GM21526 (cell line): Measurements from ENCODE around the gene KMT2D.
A peak's percentile ranks its signal among the peaks of the same experiment; 100 is the strongest.

ENCODE experiments used
- ATAC-seq: cut with Tn5 transposase; IDR thresholded peaks from one replicate; pipeline ENCODE4 v1.9.1; 2021; ENCODE audit warnings: moderate library complexity; ENCODE audit not compliant: unreplicated experiment, low FRiP score

Gene KMT2D, protein sequence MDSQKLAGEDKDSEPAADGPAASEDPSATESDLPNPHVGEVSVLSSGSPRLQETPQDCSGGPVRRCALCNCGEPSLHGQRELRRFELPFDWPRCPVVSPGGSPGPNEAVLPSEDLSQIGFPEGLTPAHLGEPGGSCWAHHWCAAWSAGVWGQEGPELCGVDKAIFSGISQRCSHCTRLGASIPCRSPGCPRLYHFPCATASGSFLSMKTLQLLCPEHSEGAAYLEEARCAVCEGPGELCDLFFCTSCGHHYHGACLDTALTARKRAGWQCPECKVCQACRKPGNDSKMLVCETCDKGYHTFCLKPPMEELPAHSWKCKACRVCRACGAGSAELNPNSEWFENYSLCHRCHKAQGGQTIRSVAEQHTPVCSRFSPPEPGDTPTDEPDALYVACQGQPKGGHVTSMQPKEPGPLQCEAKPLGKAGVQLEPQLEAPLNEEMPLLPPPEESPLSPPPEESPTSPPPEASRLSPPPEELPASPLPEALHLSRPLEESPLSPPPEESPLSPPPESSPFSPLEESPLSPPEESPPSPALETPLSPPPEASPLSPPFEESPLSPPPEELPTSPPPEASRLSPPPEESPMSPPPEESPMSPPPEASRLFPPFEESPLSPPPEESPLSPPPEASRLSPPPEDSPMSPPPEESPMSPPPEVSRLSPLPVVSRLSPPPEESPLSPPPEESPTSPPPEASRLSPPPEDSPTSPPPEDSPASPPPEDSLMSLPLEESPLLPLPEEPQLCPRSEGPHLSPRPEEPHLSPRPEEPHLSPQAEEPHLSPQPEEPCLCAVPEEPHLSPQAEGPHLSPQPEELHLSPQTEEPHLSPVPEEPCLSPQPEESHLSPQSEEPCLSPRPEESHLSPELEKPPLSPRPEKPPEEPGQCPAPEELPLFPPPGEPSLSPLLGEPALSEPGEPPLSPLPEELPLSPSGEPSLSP (N-terminal part only)

DNA sequence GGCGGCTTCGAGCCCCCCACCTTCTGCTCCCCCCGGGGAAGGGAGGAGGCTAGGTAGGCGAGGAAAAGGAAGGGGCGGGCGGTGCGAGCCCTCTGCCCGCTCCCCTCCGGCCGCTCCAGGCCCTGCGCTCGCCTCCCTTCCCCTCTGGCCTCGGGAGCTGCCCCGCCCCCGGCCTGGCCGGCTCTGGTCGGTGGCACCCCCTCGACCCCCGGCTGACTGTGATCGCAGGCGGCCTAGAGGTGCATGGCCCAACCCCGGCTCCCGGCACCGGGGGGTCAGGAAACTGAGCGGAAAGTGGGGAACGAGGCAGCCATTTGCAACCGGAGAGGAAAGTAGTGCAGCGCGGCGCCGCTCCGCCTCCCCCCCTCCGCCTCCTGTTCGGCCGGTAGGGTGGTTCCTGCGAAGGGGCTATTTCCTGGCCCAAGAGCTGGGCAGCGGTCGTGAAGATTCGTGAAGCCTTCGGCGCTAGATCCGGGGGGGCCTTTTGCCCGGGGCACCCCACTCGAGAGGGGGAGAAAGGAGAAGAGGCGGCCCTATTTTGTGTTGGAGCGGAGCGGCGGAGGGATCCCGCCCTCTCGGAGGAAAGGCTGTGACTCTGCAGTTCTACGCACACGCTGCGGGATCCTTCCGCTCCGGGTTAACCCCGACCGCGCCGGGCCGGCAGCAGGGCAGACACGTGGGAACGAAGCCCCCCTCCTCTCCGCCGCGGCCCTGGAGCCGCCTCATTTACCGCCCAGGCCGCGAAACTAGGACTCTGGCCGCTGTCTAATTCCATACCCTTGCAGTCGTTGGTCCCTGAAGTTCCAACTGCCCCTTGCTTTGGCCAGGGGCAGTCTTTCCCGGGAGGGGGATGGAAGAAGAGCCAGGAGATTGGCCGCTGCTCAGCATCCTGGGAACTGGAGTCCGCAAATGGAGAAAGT is at the start of gene KMT2D:
TSS of gene KMT2D (minus strand) at position 558 of the 920 bp plus-strand sequence. CDS start 5,470 bp downstream, outside the sequence.
- peak; percentile 41 for ATAC-seq

DNA sequence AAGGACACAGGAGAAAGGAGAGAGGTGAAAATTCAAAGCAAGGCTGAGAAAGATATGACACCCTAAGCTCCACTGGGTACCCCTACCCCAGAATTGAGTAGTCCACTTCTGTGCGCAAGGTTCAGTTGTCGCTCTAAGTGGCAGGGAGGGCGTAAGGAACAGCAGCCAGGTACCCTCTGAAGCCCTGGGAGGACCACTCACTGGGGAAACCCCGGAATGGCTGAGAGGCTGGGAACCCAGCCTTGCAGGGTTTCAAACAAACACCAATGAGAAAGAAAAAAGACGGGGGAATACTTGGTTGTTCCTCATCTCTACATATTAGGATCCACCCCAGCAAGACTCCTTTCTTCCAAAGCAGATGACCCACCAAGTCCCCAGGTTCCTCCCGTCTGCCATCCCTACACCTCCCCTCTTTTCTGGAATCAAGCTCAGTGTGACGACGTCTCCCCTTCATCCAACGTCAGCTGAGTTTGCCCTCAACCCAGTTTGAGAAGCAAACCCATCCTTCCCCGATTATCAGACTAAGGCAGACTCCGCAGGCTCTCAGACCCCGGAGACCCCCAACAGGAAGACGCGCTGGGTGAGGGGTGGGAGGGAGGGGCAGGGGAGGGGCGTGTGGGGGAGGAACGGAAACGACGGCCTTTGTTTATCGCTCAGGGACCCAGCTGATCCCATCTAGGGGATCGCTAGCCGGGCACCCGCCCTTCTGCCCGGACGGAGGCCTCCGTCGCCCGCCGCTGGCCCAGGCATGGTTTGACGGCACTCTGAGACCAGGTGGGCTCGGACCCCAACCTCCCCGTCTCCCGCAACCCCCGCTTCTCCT is 49.3 kb upstream of the KMT2D start:
- ATAC-seq, result no peak

DNA sequence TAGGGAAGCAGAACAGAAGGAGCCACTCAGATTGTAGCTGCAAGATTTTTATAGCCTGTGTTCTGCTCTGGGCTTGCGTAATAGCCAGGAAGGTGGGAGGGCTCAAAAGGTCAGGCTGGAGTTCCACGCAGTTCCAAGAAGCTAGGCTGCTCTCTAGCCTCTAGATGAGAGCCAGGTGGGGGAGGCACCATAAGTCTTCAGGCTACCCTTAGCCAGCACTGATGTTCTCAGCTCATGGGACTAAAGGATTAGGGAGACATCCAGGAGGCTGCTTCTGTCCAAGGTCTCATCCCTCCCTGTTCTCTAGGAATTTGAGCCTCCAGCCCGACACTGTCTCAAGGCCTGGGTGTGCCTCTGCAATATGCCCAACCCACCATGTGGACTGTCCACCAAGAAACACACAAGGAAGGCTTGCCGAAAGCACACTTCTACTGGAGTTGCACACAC is 48.4 kb upstream of the KMT2D start:
- ATAC-seq, result no peak

DNA sequence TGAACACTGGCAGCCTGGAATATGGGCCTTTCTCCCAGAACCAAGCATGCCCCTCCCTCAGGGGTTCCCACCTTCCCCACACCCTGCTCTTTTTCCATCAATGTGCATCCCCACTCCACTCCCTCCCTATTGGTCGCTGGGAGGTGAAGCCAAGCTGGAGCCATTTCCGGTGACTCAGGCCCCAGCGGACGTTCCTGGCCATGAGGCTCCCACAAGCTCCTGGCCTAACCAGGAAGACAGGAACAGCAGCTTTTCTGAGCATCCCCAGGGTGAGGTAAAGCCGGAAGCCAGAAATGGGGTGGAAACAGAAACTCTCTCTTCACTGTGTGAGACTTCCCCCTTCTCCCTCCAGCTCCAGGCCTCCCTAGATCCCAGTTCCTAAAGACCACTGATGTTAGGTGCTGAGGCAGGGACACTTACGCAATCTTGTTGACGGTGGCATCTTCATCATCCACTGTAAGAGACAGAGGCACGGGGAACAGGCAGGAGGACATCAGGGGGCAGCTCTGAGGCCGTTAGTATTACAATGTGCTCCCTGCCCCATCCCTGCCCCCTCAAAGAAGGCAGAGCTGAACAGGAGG is 45.0 kb upstream of the KMT2D start:
- no peak for ATAC-seq

DNA sequence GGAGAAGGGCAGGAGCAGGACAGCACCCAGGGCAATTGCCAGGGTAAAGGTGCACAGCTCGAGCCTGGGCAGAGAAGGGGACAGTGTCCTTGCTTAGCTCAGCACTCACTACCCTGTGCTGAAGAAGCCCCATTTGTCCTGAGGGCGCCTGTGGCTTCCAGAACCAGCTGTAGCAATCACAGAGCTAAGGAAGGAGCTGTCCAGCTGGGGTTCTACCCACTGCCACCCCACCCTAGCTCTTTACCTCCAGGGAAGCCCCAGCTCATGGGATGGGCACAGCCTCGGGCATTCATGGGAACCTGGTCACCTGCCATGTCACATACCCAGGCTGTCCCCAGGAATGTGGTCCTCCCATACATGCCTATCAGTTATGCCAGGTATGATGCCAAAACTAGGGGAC is 44.2 kb upstream of the KMT2D start:
- no peak for ATAC-seq

DNA sequence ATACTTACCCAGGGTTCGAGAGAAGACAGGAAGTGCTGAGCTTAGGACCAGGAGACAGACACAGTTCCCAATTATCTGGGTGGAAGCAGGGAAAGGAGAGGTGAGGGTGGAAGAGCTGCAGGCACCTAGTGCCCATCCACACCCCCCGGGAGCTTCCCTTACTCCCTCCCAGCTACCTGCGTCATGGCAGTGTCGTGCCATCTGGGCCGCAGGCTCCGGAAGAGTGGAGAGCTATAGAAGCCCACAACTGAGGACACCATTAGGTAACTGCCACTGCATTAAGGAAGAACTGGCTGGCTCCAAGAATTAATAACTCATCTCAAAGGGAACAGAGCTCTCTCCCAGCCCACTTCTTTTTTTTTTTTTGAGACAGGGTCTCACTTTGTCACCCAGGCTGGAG is 39.8 kb upstream of the KMT2D start:
- ATAC-seq, result no peak

DNA sequence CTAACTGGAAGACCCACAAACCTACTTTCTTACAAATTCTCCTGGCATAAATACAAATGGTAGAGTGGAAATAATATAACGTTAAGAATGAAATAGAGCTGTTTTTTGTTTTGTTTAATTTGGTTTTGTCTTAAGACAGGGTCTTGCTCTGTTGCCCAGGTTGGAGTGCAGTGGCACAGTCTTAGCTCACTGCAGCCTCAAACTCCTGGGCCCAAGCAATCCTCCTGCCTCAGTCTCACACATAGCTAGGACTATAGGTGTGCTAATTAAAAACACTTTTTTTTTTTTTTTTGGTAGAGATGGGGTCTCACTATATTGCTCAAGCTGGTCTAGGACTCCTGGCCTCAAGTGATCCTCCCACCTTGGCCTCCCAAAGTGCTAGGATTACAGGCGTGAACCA is 38.1 kb upstream of the KMT2D start:
- ATAC-seq, result no peak

DNA sequence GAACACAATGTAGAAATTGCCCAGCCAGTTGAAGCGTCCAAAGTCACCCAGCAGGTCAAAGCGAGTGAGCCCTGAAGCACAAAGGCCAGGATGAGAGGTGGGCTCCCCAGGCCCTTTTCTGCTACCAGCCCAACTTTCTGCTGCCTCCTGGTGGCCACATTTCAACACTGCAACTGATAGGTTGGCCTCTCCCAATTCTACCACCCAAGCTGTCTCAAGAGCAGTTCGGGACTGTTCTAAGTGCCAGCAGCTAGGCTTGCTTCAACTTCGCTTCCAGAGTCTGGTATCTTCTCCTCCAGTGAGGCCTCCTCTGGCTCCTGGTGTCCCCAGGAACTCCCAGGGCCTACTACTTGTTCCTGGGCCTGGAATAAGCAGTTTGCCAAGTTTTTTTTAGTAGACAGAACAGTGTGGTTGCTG is 37.4 kb upstream of the KMT2D start:
- ATAC-seq, result no peak

DNA sequence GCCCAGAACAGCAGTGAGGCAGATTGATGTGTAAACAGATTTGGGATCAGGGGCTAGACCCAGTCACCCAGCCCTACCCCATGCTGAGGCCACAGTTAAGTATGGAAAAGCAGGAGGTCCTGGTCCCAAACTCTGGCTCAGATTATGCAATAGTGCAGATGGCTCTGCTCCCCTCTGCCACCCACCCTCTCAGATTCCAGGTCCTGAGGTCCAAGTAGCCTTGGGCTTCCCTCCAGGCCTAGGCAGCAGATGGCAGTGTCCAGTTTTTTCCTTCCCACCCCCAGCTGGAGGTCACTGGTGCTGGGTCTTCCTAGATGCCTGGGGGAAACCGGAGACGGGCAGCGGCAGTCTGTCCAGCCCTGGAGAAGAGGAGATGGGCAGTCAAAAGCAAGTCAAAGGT is 36.8 kb upstream of the KMT2D start:
- no peak for ATAC-seq

DNA sequence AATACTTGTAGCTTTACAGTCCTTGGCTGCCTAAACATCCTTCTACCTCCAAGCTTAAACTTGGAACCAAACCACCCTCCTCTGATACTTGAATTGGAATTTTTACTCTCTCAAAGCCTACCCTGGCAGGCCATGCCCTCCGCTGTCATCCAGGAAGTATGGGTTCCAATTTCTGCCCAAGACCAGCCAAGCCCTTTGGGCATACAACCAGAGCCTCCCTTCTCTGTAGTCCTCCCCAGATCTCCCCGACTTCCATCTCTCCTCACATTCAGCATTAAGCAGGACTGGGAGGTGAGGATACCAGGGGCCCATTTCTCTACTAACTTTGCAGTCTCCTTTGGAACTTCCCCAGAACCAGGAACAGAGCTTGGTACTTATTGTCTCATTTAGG is 34.4 kb upstream of the KMT2D start:
- no peak for ATAC-seq

DNA sequence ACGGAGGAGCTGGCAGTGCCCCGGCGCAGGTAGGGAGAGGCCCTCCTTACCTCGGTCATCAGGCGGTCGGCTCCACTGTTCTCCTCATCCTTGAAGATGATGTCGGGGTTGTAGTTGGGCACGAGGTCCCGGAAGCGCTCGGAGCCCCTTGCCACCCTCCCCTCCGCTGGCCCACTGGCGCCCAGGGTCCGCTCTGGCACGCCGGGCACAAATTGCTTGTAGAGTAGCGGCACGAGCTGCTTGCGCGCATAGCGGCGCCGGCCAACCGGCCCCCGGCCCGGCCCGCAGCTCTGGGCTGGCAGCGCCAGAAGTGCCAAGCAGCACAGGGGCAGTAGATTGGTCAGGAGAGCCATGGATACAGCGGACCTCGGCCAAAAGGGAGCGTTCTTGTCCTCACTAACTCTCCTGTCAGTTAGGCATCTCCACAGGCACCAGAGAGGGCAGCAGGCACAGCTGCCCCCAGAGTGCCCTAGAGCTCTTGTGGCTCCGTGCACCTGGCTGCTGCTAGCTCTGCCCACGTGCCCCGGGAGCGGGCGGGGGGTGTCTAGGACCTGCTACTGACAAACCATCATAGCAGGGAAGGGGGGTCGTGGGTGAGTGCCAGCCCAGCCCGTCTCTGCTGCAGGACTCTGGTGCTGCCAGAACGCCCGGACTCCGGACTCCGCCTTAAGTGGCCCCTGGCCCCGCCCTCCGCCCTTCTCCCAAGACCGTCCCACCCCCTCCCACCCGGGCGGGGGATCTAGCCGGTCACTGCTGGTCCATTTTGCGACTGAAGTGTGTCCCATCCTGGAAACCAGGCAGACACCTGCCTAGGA is 33.8 kb upstream of the KMT2D start, which contains the start of gene DHH:
TSS of gene DHH (minus strand) at position 642 of the 815 bp plus-strand sequence. CDS start at position 353, 289 bp downstream.
- ATAC-seq, result no peak

DNA sequence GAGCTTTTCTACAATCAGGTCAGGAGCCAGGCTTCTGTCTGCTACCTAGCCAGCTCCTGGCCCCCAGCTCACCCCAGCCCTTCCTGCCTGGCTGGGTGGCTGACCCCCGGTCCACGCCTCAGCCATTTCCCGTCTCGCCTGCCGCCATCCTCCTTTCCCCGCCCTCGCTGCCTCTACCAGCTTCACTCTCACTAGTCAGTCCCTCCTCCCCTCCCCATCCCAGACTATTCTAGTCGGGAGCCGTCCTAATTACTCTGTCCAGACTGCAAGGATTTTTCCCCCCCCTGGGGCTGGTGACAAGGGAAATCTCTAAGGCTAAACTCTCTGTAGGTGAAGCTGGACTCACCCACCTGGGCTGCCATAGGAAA is 33.2 kb upstream of the KMT2D start:
- ATAC-seq, result no peak

DNA sequence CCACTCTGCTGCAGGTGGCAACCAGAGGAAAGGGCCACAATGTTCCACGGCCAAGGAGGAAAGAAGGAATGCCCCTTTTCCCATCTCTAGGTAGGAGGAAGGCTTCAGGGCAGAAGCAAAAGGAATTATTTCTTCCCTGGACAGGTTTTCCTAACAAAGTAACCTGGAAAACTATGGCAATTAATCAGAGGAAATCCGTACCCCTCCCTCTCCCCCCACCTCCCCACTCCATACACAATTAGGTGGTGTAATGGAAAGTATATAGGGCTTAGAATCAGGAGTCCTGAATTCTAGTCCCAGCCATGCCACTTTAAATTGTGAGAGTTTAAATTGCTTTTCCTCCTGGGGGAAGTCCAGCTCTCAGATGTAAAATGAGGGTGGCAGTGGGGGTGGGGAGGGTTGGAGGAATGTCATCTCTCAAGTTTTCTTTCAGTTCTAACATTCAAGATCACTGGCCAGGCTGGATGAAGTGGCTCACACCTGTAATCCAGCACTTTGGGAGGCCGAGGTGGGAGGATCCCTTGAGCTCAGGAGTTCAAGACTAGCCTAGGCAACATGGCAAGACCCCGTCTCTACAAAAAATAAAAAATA is 32.3 kb upstream of the KMT2D start:
- ATAC-seq, result no peak

DNA sequence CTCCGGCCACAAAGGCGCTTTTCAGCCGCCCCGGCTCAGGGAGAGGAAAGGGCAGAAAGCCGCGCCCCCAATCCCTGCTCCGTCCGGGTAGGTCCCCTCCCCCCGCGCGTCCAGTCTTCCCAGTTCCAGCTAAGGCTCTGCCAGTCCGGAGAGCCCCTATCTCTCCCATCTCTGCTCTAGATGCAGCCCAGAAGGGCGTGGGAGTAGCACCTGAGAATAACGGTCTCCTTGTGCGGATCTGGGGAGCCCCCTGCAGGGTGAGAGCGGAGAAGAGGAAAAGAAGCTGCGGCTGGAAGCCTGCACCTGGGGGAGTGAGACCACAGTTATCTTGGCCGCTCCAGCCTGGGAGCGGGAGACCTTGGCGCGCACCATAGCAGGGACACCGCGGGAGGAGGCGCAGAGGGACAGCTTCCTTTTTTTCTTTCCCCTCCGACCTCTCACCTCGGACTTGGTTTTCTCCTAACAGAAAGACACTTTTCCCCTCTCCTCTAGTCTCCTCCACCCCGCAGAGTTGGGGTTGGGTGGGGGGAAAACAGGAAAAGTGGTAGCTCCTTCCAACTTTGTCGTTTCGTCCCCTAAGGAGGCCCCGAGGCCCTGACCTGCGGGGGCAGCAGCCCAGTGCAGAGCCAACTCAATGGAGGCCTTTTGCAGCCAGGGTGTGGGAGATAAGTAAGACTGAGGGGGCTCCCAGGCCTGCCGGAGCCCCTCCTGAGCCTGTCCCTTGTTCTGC is 31.7 kb upstream of the KMT2D start:
- ATAC-seq, result no peak

DNA sequence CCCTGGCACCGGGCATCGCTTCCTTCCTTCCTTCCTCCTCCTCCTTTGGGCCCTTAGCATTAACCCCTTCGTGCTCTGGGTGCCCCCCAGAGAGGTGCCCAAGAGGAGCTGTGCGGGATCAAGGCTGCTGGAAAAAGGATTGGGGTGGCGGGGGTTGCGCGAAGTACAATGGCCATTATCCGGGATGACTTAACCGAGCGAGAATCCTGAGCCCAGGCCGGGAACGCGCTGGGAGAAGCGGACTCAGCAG is 31.2 kb upstream of the KMT2D start:
- no peak for ATAC-seq

DNA sequence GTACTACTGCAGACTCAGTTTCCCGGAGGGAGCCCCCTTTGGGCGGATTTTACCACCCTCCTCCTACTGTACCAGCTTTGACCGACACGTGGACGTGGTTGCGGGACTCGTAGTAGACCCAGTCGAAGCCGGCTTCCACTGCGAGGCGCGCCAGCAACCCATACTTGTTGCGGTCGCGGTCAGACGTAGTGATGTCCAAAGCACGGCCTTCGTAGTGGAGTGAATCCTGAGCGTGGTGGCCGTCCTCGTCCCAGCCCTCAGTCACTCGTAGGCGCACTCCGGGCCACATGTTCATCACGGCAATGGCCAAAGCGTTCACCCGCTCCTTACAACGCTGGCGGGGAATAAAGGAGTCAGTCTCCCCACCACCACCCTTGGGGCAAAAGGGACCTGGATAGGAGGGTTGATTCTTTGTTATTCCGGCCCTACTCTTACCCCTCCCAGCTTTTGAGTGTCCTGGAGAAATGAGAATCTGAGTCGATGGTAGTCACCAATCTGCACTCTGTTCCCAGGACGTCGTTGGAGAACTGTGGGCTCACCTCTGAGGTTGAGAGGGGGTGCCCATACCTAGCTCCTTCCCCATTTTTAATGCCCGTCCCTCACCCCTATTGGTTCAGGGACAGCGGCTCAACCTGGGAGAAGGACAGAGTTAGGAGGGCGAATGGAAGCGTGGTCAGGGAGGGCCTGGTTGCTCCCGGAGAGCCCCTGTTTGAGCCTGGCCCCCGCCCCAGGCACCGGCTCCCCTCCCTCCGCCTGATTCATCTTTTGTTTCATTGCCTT is 30.7 kb upstream of the KMT2D start:
- no peak for ATAC-seq
